NCI-H1694 treated with DMSO at 0.1 percent for 48 hours (cell line): Measurements from ENCODE around the gene RYR1.
A peak's percentile ranks its signal among the peaks of the same experiment; 100 is the strongest.
"Not testable (repeated sequence)": the region's sequence is repeated elsewhere in the genome, so short reads cannot be mapped to it uniquely, and the experiment has no call there.

Source experiments
- DNase-seq: peaks from one replicate; lab custom pipeline; 2025; lab: John Stamatoyannopoulos, UW

RYR1 gene

GRCh38 chr19:38616265-38616664, 182.8 kb downstream of the RYR1 start:
- no peak for DNase-seq

DNA sequence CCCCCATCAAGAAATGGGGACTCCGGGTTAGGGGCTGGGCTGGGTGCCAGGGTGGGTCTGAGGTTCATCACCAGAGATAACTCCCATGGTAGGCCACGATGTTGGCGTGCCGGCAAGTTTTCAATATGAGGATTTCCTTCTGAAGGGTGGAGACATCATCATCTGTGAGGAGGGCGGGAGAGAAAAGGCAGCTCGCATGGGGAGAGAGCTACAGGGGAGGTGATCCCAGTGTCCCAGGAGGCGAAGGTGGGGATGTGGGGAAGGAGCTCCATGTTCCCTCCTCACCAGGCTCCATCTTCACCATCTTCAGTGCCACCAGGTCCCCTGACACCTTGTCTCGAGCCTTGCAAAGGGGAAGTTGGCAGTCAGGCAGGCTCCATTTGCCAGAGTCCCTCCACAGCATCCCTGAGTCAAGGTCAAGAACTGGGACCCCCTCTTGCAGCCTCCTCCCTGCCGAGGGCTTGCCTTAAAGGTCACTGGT, 183.8 kb downstream of the RYR1 start:
- no peak for DNase-seq

- no peak for DNase-seq
These were observed 184.5 kb downstream of the RYR1 start, which contains the start of gene MAP4K1 for GRCh38 chr19:38617764-38618589. TSS of gene MAP4K1 (minus strand) at chr19:38617953. CDS start at chr19:38617895, 58 bp downstream.

DNA sequence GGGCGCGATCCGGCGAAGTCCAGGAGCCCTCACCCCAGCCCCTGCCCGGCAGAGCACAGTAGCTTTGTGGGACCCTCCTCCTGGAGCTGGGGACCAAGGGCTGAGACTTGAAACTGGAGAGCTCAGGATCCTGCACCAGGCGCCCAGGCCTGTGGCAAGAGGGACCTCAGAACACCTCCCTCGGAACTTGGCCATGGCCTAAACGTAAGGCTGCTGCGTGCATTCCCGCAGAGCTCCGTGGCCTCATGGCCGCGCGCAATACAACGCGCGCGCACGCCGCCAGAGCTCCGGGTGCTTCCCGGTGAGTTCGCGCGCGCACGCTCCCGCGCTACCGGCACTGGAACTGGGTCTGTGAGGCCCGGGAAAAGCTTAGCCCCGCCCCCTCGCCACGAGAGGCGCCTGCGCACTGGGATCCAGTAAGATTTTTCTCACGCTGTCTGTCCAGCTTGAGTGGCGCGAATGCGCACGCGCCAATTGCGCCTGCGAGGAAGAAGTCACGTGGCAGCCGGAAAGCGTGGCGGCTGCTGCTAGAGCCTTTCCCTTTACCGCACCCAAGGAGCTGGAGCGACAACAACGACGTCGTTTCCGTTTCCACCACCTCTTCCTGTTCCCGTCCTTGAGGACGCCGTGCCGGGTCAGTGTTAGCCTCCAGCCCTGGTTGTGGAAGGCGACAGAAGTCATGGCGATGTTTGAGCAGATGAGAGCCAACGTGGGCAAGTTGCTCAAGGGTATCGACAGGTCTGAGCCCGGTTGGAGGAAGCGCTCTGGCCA, 185.3 kb downstream of the RYR1 start, which contains the start of gene EIF3K:
Gene EIF3K, plus strand, starts transcription at position 599 of the 771 bp plus-strand sequence. Its CDS starts 81 bp downstream, at position 680.
- peak; percentile 98 for DNase-seq

DNA sequence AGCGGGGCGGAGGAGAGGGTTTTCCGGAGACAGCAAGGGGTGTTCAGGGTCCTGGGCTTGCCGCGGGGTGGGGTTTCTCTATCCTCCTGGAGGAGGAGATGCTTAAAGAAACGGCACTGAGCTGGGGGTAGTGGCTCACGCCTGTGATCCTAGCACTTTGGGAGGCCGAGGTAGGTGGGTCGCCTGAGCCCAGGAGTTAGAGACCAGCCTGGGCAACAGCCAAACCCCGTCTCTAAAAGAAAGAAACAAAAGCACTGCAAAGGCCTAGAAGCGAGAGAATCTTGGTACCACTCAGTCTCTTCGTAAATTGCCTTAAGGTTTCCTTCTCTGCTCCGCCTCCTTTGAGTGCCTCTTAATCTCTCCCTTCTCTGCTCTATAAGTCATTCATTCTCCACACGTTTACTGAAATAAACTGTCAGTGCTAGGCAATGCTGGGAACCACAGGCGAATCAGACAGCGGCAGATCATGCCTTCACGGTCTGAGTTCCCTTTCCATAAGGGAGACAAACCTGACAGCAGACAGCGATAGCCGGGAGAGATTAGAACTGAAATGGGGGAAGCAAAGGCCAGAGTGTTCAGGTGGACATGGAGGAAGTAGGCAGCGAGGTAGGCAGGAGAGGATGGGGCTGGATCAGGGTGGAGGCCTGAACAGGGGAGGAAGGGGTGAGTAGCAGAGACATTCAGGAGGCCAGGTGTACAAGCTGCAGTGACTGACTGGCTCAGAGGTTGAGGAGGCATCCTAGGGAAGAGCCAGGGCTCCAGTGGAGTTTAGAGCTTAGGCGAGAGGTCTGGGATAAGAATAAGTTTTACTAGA, 186.1 kb downstream of the RYR1 start:
- no peak for DNase-seq

DNA sequence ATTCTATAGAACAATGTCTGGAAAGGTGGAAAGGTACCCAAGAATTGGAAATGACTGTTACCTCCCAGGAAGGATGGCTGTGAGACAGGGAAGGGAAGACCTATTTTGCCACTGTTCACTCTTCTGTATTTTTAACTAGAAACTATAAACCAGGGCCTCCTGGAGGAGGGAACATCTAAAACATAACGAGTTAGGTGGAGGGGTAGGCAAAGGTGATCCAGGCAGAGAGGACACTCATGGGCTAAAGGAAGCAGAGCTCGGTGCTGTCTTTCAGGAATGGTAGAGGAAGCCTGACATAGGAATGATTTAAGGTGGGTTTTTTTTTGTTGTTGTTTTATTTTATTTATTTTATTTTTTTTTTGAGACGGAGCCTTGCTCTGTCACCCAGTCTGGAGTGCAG, 191.3 kb downstream of the RYR1 start:
- no peak for DNase-seq

- DNase-seq, result no peak
These were observed 192.9 kb downstream of the RYR1 start for GRCh38 chr19:38626401-38626800.

DNA sequence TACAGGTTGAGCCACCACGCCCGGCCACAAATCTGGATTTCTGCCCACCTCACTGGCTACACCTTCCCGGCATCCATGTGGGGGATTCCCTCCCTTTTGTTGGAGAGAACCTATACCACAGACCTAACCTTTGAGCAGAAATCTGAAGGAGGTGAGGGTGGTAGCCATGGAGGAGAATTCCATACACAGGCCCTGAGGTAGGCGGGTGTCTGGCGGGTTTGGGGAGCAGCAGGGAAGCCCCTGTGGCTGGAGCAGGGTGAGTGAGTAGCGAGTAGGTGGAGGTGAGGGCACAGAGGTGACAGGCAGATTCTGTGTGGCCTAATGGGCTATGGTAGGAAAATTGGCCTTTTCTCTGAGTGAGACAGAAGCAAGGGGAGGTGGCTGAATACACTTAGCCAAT, 196.1 kb downstream of the RYR1 start:
- DNase-seq, result no peak

- DNase-seq, result not testable (repeated sequence)
These were observed 197.8 kb downstream of the RYR1 start for GRCh38 chr19:38631301-38631700.

DNA sequence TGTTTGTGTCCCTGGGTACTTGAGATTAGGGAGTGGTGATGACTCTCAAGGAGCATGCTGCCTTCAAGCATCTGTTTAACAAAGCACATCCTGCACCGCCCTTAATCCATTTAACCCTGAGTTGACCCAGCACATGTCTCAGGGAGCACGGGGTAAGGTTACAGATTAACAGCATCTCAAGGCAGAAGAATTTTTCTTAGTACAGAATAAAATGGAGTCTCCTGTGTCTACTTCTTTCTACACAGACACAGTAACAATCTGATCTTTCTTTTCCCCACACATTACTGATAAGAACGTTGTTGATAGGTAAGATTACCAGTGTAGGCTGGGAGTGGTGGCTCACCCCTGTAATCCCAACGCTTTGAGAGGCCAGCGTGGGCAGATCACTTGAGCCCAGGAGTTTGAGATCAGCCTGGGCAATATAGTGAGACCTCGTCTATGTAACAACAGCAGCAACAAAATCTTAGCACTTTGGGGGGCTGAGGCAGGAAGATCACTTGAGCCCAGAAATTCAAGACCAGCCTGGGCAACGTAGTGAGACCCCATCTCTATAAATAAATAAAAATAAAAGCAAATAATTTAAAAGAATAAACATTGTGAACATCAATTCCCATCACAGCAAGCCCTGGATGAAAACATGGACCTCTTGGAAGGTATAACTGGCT, 198.5 kb downstream of the RYR1 start:
- not testable (repeated sequence) for DNase-seq

- DNase-seq, result no peak
These were observed 199.2 kb downstream of the RYR1 start for GRCh38 chr19:38632476-38633213.

- DNase-seq, result peak; percentile 39
These were observed 201.4 kb downstream of the RYR1 start for GRCh38 chr19:38634757-38635482.

GRCh38 chr19:38635483-38636399, 202.2 kb downstream of the RYR1 start:
- no peak for DNase-seq
